VCaP (cell line): ENCODE measurements around the gene MRPL9.

ENCODE experiments used
- H3K27ac ChIP-seq: fragments of 450-650 bp; 2 replicates; pipeline ENCODE4 v1.5.1; 2017
- TF ChIP-seq, protein P1 (sequence below): fragments of 450-650 bp; conservative IDR thresholded peaks from 2 replicates; pipeline ENCODE4 v1.5.1; 2017; ENCODE audit warnings: mild to moderate bottlenecking, moderate library complexity

Gene MRPL9

DNA sequence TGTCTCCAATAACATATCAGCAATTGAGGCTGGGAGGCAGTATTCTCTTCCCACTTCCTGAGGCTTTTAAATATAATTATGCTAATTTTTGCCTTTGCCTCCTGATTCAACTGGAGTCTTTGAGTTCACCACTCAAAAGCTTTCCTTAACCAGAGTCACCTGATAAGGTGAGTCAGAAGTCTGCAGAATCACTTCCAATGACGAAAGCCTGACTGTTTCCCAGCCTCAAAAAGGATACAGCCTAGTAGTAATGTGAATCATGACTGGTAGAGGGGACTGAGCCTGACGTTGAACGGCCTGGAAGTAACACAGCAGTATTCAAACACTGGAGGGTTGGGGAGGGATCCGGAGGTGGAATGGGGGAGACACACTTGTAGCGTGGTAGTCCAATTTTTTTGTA, 10.4 kb upstream of the MRPL9 start:
- TF ChIP-seq, protein P1, sequence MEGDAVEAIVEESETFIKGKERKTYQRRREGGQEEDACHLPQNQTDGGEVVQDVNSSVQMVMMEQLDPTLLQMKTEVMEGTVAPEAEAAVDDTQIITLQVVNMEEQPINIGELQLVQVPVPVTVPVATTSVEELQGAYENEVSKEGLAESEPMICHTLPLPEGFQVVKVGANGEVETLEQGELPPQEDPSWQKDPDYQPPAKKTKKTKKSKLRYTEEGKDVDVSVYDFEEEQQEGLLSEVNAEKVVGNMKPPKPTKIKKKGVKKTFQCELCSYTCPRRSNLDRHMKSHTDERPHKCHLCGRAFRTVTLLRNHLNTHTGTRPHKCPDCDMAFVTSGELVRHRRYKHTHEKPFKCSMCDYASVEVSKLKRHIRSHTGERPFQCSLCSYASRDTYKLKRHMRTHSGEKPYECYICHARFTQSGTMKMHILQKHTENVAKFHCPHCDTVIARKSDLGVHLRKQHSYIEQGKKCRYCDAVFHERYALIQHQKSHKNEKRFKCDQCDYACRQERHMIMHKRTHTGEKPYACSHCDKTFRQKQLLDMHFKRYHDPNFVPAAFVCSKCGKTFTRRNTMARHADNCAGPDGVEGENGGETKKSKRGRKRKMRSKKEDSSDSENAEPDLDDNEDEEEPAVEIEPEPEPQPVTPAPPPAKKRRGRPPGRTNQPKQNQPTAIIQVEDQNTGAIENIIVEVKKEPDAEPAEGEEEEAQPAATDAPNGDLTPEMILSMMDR, result no peak
- no peak overlapping the region; the same call in 1 of the 2 replicates for H3K27ac ChIP-seq

DNA sequence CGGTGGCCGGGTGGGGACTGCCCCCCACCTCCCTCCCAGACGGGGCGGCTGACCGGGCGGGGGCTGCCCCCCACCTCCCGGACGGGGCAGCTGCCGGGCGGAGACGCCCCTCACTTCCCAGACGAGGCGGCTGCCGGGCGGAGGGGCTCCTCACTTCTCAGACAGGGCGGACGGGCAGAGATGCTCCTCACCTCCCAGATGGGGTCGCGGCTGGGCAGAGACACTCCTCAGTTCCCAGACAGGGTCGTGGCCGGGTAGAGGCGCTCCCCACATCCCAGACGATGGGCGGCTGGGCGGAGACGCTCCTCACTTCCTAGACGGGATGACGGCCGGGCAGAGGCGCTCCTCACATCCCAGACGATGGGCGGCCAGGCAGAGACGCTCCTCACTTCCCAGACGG, 6.0 kb upstream of the MRPL9 start:
- H3K27ac ChIP-seq, result peak overlapping the region; percentile 98

DNA sequence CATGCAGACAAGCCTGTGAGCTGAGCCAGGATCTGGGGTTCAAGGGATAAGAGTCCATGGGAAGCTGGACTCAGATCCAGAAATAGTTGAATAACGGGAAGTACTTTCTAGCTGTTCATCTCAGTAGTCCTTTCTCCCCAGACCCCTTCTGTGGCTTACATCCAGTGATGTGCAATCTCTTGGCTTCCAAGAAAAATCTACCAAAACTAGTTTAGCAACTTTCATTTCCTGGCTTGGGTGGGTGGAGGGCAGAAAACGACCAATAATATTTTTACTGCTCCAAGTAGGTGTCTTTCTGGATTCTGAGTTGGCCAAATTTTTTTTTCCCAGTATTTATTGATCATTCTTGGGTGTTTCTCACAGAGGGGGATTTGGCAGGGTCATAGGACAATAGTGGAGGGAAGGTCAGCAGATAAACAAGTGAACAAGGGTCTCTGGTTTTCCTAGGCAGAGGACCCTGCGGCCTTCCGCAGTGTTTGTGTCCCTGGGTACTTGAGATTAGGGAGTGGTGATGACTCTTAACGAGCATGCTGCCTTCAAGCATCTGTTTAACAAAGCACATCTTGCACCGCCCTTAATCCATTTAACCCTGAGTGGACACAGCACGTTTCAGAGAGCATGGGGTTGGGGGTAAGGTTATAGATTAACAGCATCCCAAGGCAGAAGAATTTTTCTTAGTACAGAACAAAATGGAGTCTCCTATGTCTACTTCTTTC, 5.2 kb upstream of the MRPL9 start:
- peak overlapping the region; percentile 98 for H3K27ac ChIP-seq

DNA sequence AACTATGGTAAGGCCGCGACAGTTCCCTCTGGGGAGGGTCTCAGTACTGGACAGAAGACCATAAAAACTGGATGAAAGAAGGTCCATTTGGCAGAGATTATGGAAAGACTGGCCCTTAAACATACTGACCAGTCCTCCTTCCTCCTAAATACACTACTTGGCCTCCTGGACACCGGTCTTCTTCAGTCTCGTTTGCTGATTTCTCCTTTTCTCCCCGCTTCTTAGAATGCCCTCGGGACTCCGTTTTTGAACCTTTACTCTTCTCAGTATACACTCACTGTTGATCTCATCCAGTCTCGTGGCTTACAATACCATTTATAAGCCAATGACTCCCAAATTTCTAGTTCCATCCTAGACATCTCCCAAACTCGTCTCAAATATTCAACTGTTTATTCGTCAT, 694 bp upstream of the MRPL9 start:
- TF ChIP-seq, protein P1, result no peak
- peak overlapping the region; percentile 98 for H3K27ac ChIP-seq

- TF ChIP-seq, protein P1, result no peak
- H3K27ac ChIP-seq, result peak overlapping the region; percentile 19; the same call in 1 of the 2 replicates
Measured at GRCh38 chr1:151760597-151761385, 2.5 kb downstream of the MRPL9 start.

DNA sequence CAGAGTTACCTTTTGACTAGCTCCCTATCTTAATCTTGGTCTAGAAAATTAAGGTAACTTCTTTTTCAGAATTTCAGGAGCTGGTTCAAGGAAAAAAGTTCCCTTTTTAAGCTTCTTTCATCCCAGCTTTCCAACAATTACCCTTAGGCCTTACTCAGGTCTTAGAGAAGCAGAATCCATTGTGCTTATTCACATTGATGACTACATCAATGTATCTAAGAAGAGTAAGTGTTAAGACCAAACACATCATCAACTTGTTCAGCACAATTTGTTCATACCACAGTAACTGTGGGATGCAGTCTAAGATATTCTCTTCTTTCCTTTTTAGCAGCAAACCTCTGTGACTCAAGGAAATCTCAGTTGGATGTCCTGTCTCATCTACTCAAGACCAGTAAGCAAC, 4.1 kb downstream of the MRPL9 start:
- no peak overlapping the region; the same call in 1 of the 2 replicates for H3K27ac ChIP-seq
- TF ChIP-seq, protein P1, result no peak

DNA sequence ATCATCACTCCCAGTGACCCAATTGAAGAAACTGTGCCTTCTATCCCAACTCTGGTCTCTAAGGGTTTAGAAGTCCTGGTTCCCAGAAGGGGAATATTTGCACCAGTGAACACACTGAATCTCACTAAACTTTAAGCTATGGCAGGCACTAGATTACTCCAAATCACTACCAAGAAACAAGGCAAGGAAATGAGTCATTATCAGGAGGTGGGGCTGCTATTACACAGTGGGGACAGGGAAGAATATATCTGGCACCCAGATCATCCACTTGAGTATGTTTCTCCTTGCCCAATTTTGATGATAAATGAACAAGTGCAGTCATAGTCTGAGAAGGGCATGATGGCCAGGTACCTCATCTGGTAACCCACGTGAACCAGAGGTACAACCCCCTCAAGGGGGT, 7.0 kb downstream of the MRPL9 start:
- H3K27ac ChIP-seq, result no peak overlapping the region
- TF ChIP-seq, protein P1, result no peak

- TF ChIP-seq, protein P1, result no peak
- peak overlapping the region; percentile 98; the same call in 1 of the 2 replicates for H3K27ac ChIP-seq
Measured at GRCh38 chr1:151741516-151741915, 21.8 kb downstream of the MRPL9 start.
